ENCODE results near the gene SETD1B. TPM values are rescaled to one million over a fixed set of nuclear protein-coding genes. Genes with fewer than 3 reads are reported as not detected.

The SETD1B gene
- total and polyA plus RNA-seq, 9 donors, result 6.2 to 44.6 (median 28.6) TPM

DNA sequence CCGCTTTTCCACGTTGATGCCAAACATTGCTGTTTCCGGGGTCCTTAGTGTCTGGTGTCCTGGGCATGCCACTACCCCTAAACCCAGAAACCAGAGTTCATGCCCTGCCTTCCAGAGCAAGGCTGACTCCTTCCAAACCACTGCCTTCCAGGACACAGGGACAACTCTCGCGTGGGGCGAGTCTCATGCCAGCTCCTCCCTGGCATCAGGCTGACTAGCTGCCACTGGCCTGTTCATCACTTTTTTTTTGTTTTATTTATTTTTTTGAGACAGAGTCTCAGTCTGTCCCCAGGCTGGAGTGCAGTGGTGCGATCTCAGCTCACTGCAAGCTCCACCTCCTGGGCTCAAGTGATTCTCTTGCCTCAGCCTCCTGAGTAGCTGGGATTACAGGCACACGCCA lies 4.8 kb downstream of the SETD1B start:
- Histone ChIP-seq H3K4me3 (no peak overlapping the region), H3K27me3 (no peaks in the 10 kb centered on the region), H3K4me1 (ENCODE audit: insufficient read depth) (peaks cover 8% of the 10 kb centered on the region), H3K27ac (no peak overlapping the region), H3K9me3 (no peaks in the 10 kb centered on the region), H3K36me3 (no peaks in the 10 kb centered on the region)
- intact Hi-C loops (cut with DNase I), result loop anchor here in 1 of 4 donors (10.0 kb wide), 1 partner anchor 316 kb away; no protein-coding TSS in a partner anchor
- WGBS, 3 donors, result 89 to 91% (median 89%) methylated on average over 8 of the region's 8 CpGs
- TF ChIP-seq POLR2A (IDR thresholded peaks at IDR 0.05), result no peak
- TF ChIP-seq EP300 (IDR thresholded peaks at IDR 0.05), result no peak
- TF ChIP-seq, protein P1, sequence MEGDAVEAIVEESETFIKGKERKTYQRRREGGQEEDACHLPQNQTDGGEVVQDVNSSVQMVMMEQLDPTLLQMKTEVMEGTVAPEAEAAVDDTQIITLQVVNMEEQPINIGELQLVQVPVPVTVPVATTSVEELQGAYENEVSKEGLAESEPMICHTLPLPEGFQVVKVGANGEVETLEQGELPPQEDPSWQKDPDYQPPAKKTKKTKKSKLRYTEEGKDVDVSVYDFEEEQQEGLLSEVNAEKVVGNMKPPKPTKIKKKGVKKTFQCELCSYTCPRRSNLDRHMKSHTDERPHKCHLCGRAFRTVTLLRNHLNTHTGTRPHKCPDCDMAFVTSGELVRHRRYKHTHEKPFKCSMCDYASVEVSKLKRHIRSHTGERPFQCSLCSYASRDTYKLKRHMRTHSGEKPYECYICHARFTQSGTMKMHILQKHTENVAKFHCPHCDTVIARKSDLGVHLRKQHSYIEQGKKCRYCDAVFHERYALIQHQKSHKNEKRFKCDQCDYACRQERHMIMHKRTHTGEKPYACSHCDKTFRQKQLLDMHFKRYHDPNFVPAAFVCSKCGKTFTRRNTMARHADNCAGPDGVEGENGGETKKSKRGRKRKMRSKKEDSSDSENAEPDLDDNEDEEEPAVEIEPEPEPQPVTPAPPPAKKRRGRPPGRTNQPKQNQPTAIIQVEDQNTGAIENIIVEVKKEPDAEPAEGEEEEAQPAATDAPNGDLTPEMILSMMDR (IDR thresholded peaks at IDR 0.05), result no peak
- DNase-seq, result no peak

DNA sequence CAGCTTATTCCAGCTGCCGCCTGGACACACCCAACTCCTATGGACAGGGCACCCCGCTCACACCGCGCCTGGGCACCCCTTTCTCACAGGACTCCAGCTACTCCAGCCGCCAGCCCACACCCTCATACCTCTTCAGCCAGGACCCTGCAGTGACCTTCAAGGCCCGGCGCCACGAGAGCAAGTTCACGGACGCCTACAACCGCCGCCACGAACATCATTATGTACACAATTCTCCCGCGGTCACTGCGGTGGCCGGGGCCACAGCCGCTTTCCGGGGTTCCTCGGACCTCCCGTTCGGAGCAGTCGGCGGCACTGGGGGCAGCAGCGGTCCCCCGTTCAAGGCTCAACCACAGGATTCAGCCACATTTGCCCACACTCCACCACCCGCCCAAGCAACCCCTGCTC lies 5.9 kb downstream of the SETD1B start:
- no peaks in the 10 kb centered on the region for H3K27me3 ChIP-seq
- 77 to 82% (median 77%) methylated on average over 27 of the region's 27 CpGs for WGBS, 3 donors
- no peak overlapping the region for H3K27ac ChIP-seq
- H3K36me3 ChIP-seq, result no peaks in the 10 kb centered on the region
- H3K4me3 ChIP-seq, result no peak overlapping the region
- no peaks in the 10 kb centered on the region for H3K9me3 ChIP-seq
- H3K4me1 ChIP-seq (ENCODE audit: insufficient read depth), result peaks cover 8% of the 10 kb centered on the region
- intact Hi-C loops (cut with DNase I), result loop anchor here in 2 of 4 donors (2.0 to 10.0 kb wide), 2 partner anchors 13 to 315 kb away; no protein-coding TSS in a partner anchor
- TF ChIP-seq, protein P1 (IDR thresholded peaks at IDR 0.05), result no peak
- TF ChIP-seq EP300 (IDR thresholded peaks at IDR 0.05), result no peak
- no peak for TF ChIP-seq POLR2A (IDR thresholded peaks at IDR 0.05)
- peak in 3 of 5 donors; percentile 16 to 40 (median 24) for DNase-seq

DNA sequence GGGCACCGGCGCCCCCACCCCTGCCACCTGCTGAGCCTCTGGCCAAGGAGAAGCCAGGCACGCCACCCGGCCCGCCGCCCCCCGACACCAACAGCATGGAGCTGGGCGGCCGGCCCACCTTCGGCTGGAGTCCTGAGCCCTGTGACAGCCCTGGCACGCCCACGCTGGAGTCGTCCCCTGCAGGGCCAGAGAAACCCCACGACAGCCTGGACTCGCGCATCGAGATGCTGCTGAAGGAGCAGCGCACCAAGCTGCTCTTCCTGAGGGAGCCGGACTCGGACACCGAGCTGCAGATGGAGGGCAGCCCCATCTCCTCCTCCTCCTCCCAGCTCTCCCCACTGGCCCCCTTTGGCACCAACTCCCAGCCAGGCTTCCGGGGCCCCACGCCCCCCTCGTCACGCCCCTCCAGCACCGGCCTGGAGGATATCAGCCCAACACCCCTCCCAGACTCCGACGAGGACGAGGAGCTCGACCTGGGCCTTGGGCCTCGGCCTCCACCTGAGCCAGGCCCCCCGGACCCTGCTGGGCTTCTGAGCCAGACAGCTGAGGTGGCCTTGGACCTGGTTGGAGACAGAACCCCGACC lies 6.5 kb downstream of the SETD1B start:
- peak overlapping the region; percentile 14 to 47 for H3K27ac ChIP-seq
- WGBS, 3 donors, result 64 to 71% (median 65%) methylated on average over 30 to 33 of the region's 33 CpGs
- no peaks in the 10 kb centered on the region for H3K9me3 ChIP-seq
- DNase-seq, result peak in 3 of 5 donors; percentile 13 to 40 (median 26)
- TF ChIP-seq POLR2A (IDR thresholded peaks at IDR 0.05) (no peak), EP300 (IDR thresholded peaks at IDR 0.05) (no peak)
- TF ChIP-seq, protein P1 (IDR thresholded peaks at IDR 0.05), result no peak
- no peaks in the 10 kb centered on the region for H3K36me3 ChIP-seq
- intact Hi-C loops (cut with DNase I), result loop anchor here in 1 of 4 donors (2.0 kb wide), 1 partner anchor 14 kb away; no protein-coding TSS in a partner anchor
- H3K27me3 ChIP-seq, result no peaks in the 10 kb centered on the region
- peaks cover 8% of the 10 kb centered on the region for H3K4me1 ChIP-seq (ENCODE audit: insufficient read depth)
- no peak overlapping the region for H3K4me3 ChIP-seq

DNA sequence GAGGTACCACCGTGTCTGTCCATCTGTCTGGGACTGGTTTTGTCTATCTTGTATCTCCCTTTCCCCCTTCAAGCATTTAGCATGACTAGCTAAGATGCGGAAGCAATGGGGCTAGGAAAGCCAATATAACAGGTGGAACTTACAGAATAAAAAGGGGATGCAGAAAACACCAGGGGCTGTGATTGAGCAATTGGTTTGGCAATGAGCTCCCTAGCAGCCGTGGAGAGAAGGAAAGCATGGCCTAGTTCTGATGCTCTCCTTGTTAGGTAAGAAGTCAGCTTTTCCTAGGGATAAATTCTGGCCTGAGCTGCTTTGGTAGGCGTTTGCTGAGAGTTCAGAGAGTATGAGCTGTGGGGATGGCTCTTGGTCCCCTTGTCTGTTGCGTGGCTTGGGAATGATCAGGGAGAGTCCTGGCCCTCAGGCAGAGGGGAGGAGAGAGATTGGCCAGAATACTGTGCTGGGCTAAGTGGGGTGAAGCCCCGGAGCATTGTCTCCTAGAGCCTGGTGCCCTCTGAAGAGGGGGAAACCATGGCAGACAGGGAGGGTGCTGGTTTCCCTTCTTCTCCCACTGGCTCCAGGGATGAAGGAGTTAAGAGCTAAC lies 7.1 kb downstream of the SETD1B start:
- no peak for DNase-seq

More for the DNA sequence above, 7.1 kb downstream of the SETD1B start:
- TF ChIP-seq POLR2A (IDR thresholded peaks at IDR 0.05), result no peak
- TF ChIP-seq, protein P1 (IDR thresholded peaks at IDR 0.05), result no peak
- TF ChIP-seq EP300 (IDR thresholded peaks at IDR 0.05), result no peak
- H3K4me3 ChIP-seq, result no peak overlapping the region
- H3K27me3 ChIP-seq, result no peaks in the 10 kb centered on the region
- intact Hi-C loops (cut with DNase I), result loop anchor here in 1 of 4 donors (2.0 kb wide), 1 partner anchor 14 kb away; no protein-coding TSS in a partner anchor
- peaks cover 5% of the 10 kb centered on the region for H3K4me1 ChIP-seq (ENCODE audit: insufficient read depth)
- no peaks in the 10 kb centered on the region for H3K9me3 ChIP-seq
- peak overlapping the region; percentile 47 to 76 for H3K27ac ChIP-seq
- H3K36me3 ChIP-seq, result no peaks in the 10 kb centered on the region
- 53 to 56% (median 53%) methylated on average over 6 of the region's 6 CpGs for WGBS, 3 donors
